MV-4-11 (cell line): ENCODE results near the gene KLF12.

Source experiments
- DNase-seq: peaks from one replicate; lab custom pipeline; 2025; lab: John Stamatoyannopoulos, UW

Gene KLF12

GRCh38 chr13:74103970-74104555 is 30.1 kb downstream of the KLF12 start:
- DNase-seq, result no peak

- DNase-seq, result no peak
These were observed 31.0 kb downstream of the KLF12 start for GRCh38 chr13:74103196-74103595.

GRCh38 chr13:74102691-74103090 is 31.5 kb downstream of the KLF12 start:
- no peak for DNase-seq

- DNase-seq, result peak; percentile 4
These were observed 32.8 kb downstream of the KLF12 start for GRCh38 chr13:74101436-74101835.

- DNase-seq, result no peak
These were observed 36.1 kb downstream of the KLF12 start for GRCh38 chr13:74098077-74098476.

- DNase-seq, result no peak
These were observed 37.1 kb downstream of the KLF12 start for GRCh38 chr13:74097116-74097515.

GRCh38 chr13:74093691-74094090 is 40.5 kb downstream of the KLF12 start:
- no peak for DNase-seq

- DNase-seq, result no peak
These were observed 41.5 kb downstream of the KLF12 start for GRCh38 chr13:74092711-74093110.

- no peak for DNase-seq
These were observed 43.2 kb downstream of the KLF12 start for GRCh38 chr13:74090869-74091605.

- DNase-seq, result no peak
These were observed 43.8 kb downstream of the KLF12 start for GRCh38 chr13:74090397-74090796.

GRCh38 chr13:74087357-74087756 is 46.8 kb downstream of the KLF12 start:
- DNase-seq, result no peak
